Heart left ventricle (tissue), 13 donors: Measurements from ENCODE around the gene GSG1L2.

Experiments used
- CTCF ChIP-seq, 12 donors: fragments of 200-600 bp; sonication (generic) in 4 of 12; IDR thresholded peaks; one replicate each; pipeline versions ENCODE4 v1.5.0 to v1.8.0; 2018 to 2022; ENCODE audit warnings: antibody characterized with exemption in 12 of 12, mild to moderate bottlenecking in 5 of 12
- POLR2A ChIP-seq, 2 donors: fragments of 450-650 bp; IDR thresholded peaks; one replicate each; pipeline ENCODE4 v1.6.1; 2017; ENCODE audit warnings: antibody characterized with exemption in 2 of 2, mild to moderate bottlenecking in 2 of 2, moderate library complexity in 2 of 2
- donor health status: ischemic (EF 13 %, LVEDD 7.1; RV severe dilation, severe dysfunction).
- donor health status: DM: no; HTN: yes; CAD: no.
- donor health status: DM: no; HTN: no; CAD: no.
- donor health status: ischemic (EF 25% LVEDD 6.9; RV normal size, moderate dysfunction).
- donor health status: ischemic (EF 25% LVEDD 5.7; RV mildly dilated, moderate dysfunction).
- donor health status: ischemic (EF 35%, LVEDD 5.7; RV mildly dilated, moderate dysfunction).
- donor health status: nonischemic (EF 11% LVEDD 7.7; RV severe dilation, severe dysfunction).
- donor health status: DM: yes; HTN: yes; CAD: no.
- donor health status: PGD.
- donor health status: ischemic (EF 29% LVEDD 5.4; RV normal size, mild dysfunction).
- donor health status: nonischemic (EF 23%, LVEDD 6.1; RV moderate dilation, normal function).

GRCh38 chr17:9868552-9868951 lies 46.7 kb upstream of the GSG1L2 start:
- TF ChIP-seq POLR2A (IDR thresholded peaks at IDR 0.05), result no peak
- no peak for TF ChIP-seq CTCF (IDR thresholded peaks at IDR 0.05)
